ENCODE measurements around the gene SOS1.

DNA sequence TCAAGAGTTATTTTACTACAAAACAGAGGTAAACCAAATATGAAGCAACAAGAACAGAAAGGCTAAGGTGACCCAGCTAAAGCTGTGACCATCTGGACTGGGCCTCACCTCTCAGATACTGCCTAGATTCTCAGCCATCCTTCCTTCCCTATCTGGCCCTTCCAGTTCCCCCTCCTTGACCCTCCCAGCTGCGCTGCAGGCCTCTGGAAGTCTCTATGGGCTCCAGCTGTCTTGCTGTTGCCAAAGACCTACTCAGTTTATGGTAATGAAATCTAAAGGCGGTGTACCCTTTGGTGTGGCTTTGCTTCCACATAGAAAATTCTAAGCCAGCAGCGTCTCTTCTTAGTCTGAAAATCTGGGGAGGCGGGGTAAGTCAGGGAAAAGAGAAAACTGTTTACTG is 175.5 kb downstream of the SOS1 start:
- TF ChIP-seq CTCF (IDR thresholded peaks at IDR 0.05; ENCODE audit: insufficient read depth, low read length) (no peak), GABPA (IDR thresholded peaks at IDR 0.05; ENCODE audit: low read depth) (no peak), REST (IDR thresholded peaks at IDR 0.05; ENCODE audit: insufficient replicate concordance, low read depth) (no peak)
